Measurements from ENCODE around the gene TRIM67. TPM values are rescaled to one million over a fixed set of nuclear protein-coding genes. Genes with fewer than 3 reads are reported as not detected.

The TRIM67 gene
- total and polyA plus RNA-seq, 2 of the 4 experiments (the other 2 are of a cell fraction), result not detected

DNA sequence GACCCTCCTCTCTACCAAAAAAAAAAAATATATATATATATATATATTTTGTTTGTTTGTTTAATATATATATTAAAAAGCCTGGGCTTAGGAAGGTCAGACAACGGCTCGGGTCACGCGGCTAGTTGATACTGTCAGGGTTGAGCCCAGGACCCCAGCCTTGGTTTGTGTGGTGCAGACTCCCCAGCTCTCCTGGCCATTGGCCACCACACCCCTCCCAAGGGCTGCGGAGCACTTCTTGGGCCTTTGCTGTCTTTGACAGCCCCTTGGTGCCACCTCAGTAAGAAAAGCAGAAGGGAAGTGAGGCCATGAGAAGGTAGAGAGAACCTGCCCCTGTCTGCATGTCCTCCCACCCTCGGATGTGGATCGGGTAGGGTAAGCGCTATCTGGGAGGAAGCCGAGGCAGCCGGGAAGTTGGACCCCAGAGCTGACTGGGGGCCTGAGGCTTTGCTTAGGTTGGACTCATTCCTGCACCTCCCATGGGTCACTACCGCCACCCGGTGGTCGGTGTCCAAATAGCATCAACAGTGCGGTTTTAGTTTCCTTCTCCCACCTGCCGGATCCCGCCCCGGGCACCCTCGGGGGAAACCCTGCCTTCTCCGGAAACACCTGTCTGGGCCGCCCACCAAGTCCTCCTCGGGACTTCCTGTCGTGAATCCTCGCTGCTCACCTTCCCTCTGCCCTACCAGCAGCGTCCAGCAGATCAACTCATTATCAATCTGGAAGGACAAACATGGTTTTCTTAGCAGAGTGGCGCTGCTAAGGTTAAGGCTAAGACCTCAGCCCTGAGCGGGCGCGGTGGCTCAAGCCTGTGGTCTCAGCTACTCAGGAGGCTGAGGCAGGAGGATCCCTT is 49.4 kb downstream of the TRIM67 start:
- H4K20me1 ChIP-seq (ENCODE audit: insufficient read depth, low read length), result no peaks in the 10 kb centered on the region
- H3K27me3 ChIP-seq (ENCODE audit: control insufficient read depth, insufficient read depth, low read length), result peaks cover 20% of the 10 kb centered on the region
- H3K56ac ChIP-seq (ENCODE audit: extremely low read depth, insufficient read depth, low read length), result no peak overlapping the region
- no peak overlapping the region for H3K9ac ChIP-seq (ENCODE audit: low read depth, low read length)
- in situ Hi-C loops (cut with MboI; ENCODE audit: low sequenced_read_pairs), result loop anchor here (5.0 kb wide), 2 partner anchors 294 to 414 kb away; no protein-coding TSS in a partner anchor
- WGBS, 2 experiments (ENCODE audit: extremely low coverage in 2 of 2, insufficient read length in 1 of 2), result 4% methylated on average over 15 of the region's 28 CpGs; no CpG with 5 or more reads in 1 of the 2 experiments
- BruUV-seq (replicated peaks), result no TSS peak
- peak overlapping the region; percentile 91 for H2AFZ ChIP-seq (replicated peaks; ENCODE audit: low read length, poor library complexity)
- no peak overlapping the region for H4K91ac ChIP-seq (ENCODE audit: insufficient read depth, low read depth, low read length)
- peak overlapping the region; percentile 35 for H2AK9ac ChIP-seq (replicated peaks; ENCODE audit: low read depth, low read length, poor library complexity)
- no peak overlapping the region for H4K5ac ChIP-seq (ENCODE audit: low read depth, low read length)
- DNase-seq (peak; percentile 53), ATAC-seq (ENCODE audit: low read depth) (peak; percentile 97)
- H2BK20ac ChIP-seq (ENCODE audit: low read depth, low read length), result no peak overlapping the region
- 0 out of 2 replicates have a peak overlapping the region, but pooled peaks have one; percentile 30 for H2AK5ac ChIP-seq (ENCODE audit: low read depth, low read length)
- H3K36me3 ChIP-seq (ENCODE audit: control insufficient read depth, insufficient read depth, low read length), result no peaks in the 10 kb centered on the region
- no peak overlapping the region for H4K8ac ChIP-seq (ENCODE audit: low read depth in 2 of 2, low read length in 2 of 2)
- no peaks in the 10 kb centered on the region for H3K9me1 ChIP-seq (ENCODE audit: insufficient read depth, low read length)
- no peaks in the 10 kb centered on the region for H3K79me1 ChIP-seq (ENCODE audit: low read depth in 1 of 2, low read length in 2 of 2)
- H3K4me1 ChIP-seq (ENCODE audit: control insufficient read depth, insufficient read depth, low read length), result no peaks in the 10 kb centered on the region
- H3K27ac ChIP-seq (ENCODE audit: insufficient read depth, low read length), result no peak overlapping the region
- CTCF ChIA-PET, result interaction anchor here (0.9 to 1.4 kb wide), 4 partner anchors 174 to 412 kb away, joined by 3 to 5 read pairs (median 4); no protein-coding TSS in a partner anchor
- H3K4ac ChIP-seq (ENCODE audit: low read depth, low read length), result no peak overlapping the region
- H2BK5ac ChIP-seq (ENCODE audit: low read depth, low read length, poor library complexity, severe bottlenecking), result no peak overlapping the region
- peak overlapping the region; percentile 96 for H3K4me2 ChIP-seq (ENCODE audit: low read depth, low read length)
- H2BK120ac ChIP-seq (ENCODE audit: low read depth, low read length), result no peak overlapping the region
- H3K14ac ChIP-seq (replicated peaks; ENCODE audit: low read depth, low read length), result no peak overlapping the region
- H3K23ac ChIP-seq (ENCODE audit: low read depth, low read length), result no peak overlapping the region
- dilution Hi-C loops (cut with HindIII; ENCODE audit: low sequenced_read_pairs, unreplicated experiment), result no loop called here
- intact Hi-C loops (cut with micrococcal nuclease), result loop anchor here (1.0 to 5.0 kb wide), 9 partner anchors 118 to 569 kb away; partner anchors contain the start of genes ARV1, COG2 and TTC13
- H2BK15ac ChIP-seq (ENCODE audit: low read depth, low read length), result no peak overlapping the region
- POLR2A ChIA-PET (ENCODE audit: unreplicated experiment), result no interaction called here
- no peaks in the 10 kb centered on the region for H3K9me3 ChIP-seq (ENCODE audit: control insufficient read depth, insufficient read depth, low read length)
- H3K4me3 ChIP-seq (ENCODE audit: insufficient read depth, low read depth, low read length), result peak overlapping the region; percentile 55
- H3K18ac ChIP-seq (ENCODE audit: low read depth, low read length), result no peak overlapping the region
- TF ChIP-seq NFE2L2 (IDR thresholded peaks at IDR 0.05; ENCODE audit: low read depth, low read length), result no peak
- no peak for TF ChIP-seq RCOR1 (IDR thresholded peaks at IDR 0.05; ENCODE audit: insufficient replicate concordance, low read length)
- TF ChIP-seq SMC3 (IDR thresholded peaks at IDR 0.05; ENCODE audit: low read depth, low read length), result peak; percentile 79
- TF ChIP-seq RAD21 (IDR thresholded peaks at IDR 0.05; ENCODE audit: low read length), result peak; percentile 93
- TF ChIP-seq, protein P1, sequence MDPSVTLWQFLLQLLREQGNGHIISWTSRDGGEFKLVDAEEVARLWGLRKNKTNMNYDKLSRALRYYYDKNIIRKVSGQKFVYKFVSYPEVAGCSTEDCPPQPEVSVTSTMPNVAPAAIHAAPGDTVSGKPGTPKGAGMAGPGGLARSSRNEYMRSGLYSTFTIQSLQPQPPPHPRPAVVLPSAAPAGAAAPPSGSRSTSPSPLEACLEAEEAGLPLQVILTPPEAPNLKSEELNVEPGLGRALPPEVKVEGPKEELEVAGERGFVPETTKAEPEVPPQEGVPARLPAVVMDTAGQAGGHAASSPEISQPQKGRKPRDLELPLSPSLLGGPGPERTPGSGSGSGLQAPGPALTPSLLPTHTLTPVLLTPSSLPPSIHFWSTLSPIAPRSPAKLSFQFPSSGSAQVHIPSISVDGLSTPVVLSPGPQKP (IDR thresholded peaks at IDR 0.05; ENCODE audit: borderline replicate concordance, low read depth, low read length), result no peak
- no peak for TF ChIP-seq CEBPB (IDR thresholded peaks at IDR 0.05; ENCODE audit: low read depth, low read length)
- no peak for TF ChIP-seq RFX5 (IDR thresholded peaks at IDR 0.05; ENCODE audit: low read depth, low read length)
- TF ChIP-seq, protein P2, sequence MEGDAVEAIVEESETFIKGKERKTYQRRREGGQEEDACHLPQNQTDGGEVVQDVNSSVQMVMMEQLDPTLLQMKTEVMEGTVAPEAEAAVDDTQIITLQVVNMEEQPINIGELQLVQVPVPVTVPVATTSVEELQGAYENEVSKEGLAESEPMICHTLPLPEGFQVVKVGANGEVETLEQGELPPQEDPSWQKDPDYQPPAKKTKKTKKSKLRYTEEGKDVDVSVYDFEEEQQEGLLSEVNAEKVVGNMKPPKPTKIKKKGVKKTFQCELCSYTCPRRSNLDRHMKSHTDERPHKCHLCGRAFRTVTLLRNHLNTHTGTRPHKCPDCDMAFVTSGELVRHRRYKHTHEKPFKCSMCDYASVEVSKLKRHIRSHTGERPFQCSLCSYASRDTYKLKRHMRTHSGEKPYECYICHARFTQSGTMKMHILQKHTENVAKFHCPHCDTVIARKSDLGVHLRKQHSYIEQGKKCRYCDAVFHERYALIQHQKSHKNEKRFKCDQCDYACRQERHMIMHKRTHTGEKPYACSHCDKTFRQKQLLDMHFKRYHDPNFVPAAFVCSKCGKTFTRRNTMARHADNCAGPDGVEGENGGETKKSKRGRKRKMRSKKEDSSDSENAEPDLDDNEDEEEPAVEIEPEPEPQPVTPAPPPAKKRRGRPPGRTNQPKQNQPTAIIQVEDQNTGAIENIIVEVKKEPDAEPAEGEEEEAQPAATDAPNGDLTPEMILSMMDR (conservative IDR thresholded peaks at IDR 0.05; ENCODE audit: low read depth, low read length), result peak; percentile 90
- no peak for TF ChIP-seq MXI1 (IDR thresholded peaks at IDR 0.05; ENCODE audit: borderline replicate concordance, low read depth, low read length)
- no peak for TF ChIP-seq BHLHE40 (IDR thresholded peaks at IDR 0.05; ENCODE audit: low read depth, low read length)
- no peak for TF ChIP-seq FOS (IDR thresholded peaks at IDR 0.05; ENCODE audit: low read depth, low read length)
- TF ChIP-seq, protein P3, sequence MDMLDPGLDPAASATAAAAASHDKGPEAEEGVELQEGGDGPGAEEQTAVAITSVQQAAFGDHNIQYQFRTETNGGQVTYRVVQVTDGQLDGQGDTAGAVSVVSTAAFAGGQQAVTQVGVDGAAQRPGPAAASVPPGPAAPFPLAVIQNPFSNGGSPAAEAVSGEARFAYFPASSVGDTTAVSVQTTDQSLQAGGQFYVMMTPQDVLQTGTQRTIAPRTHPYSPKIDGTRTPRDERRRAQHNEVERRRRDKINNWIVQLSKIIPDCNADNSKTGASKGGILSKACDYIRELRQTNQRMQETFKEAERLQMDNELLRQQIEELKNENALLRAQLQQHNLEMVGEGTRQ (IDR thresholded peaks at IDR 0.05; ENCODE audit: low read depth, low read length), result no peak
- no peak for TF ChIP-seq CHD1 (IDR thresholded peaks at IDR 0.05; ENCODE audit: low read depth, low read length)
- TF ChIP-seq MAFK (IDR thresholded peaks at IDR 0.05; ENCODE audit: low read depth, low read length), result no peak

Data from IMR-90 (cell line).